Measurements from ENCODE around the gene ZG16B. TPM values are rescaled to one million over a fixed set of nuclear protein-coding genes. Genes with fewer than 3 reads are reported as not detected.
A peak's percentile ranks its signal among the peaks of the same experiment; 100 is the strongest.

The ZG16B gene
- total RNA-seq, 4 donors from 2014 or later, result 17.7 to 80.5 (median 23.4) TPM

DNA sequence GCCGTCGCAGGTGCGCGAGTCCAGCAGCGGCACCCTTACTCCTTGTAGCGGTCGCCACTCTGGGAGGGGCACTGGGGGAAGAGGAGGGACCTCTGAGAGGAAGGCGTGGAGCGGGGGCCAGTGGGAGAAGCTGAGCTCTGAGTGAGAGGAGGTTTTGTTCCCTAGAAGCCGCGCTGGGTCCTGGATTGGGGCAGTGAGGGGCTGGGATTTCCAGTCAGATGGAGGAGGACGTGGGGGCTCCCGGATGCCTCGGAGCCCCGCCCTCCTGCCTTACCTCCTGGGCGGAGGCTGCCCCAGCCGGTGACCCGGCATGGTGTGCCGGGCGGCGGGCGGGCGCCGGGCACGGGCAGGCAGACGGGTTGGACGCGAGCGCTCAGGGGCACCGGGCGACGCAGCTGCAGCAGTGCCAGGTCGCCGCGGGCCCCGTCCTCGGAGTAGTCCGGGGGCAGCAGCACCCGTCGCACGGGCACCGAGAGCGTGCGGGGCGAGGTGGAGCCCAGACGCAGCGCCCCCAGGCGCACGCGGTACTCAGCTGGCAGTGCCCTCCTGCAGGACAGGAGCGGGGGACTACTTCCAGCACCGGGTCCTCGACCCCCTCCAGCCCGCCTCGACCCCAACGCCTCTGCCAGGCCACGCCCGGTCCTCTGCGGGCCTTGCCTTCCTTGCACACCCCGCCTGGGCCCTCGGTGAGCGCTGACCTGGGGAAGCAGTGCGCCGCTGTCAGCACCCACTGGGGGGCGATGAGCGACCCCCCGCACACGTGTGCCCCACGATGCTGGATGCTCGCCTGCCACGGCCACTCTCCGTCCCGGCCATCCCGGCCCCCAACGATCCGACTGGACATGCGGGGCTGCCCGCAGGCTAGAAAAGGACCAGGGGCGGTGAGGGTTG is 44.8 kb upstream of the ZG16B start:
- peaks cover 11% of the 10 kb centered on the region for H3K4me1 ChIP-seq
- 37% methylated on average over 16 of the region's 79 CpGs for WGBS
- peaks cover 60% of the 10 kb centered on the region for H3K27me3 ChIP-seq
- peak overlapping the region; percentile 47 for H3K4me3 ChIP-seq
- TF ChIP-seq POLR2AphosphoS5 (IDR thresholded peaks at IDR 0.05) (no peak), EP300 (IDR thresholded peaks at IDR 0.05) (no peak), POLR2A (IDR thresholded peaks at IDR 0.05) (no peak)
- TF ChIP-seq, protein P1, sequence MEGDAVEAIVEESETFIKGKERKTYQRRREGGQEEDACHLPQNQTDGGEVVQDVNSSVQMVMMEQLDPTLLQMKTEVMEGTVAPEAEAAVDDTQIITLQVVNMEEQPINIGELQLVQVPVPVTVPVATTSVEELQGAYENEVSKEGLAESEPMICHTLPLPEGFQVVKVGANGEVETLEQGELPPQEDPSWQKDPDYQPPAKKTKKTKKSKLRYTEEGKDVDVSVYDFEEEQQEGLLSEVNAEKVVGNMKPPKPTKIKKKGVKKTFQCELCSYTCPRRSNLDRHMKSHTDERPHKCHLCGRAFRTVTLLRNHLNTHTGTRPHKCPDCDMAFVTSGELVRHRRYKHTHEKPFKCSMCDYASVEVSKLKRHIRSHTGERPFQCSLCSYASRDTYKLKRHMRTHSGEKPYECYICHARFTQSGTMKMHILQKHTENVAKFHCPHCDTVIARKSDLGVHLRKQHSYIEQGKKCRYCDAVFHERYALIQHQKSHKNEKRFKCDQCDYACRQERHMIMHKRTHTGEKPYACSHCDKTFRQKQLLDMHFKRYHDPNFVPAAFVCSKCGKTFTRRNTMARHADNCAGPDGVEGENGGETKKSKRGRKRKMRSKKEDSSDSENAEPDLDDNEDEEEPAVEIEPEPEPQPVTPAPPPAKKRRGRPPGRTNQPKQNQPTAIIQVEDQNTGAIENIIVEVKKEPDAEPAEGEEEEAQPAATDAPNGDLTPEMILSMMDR (IDR thresholded peaks at IDR 0.05), result no peak
- peak; percentile 59 to 77 for DNase-seq (ENCODE audit: low spot score in 2 of 2)
- H3K36me3 ChIP-seq, result no peaks in the 10 kb centered on the region
- no peaks in the 10 kb centered on the region for H3K9me3 ChIP-seq
- no peak overlapping the region for H3K27ac ChIP-seq

DNA sequence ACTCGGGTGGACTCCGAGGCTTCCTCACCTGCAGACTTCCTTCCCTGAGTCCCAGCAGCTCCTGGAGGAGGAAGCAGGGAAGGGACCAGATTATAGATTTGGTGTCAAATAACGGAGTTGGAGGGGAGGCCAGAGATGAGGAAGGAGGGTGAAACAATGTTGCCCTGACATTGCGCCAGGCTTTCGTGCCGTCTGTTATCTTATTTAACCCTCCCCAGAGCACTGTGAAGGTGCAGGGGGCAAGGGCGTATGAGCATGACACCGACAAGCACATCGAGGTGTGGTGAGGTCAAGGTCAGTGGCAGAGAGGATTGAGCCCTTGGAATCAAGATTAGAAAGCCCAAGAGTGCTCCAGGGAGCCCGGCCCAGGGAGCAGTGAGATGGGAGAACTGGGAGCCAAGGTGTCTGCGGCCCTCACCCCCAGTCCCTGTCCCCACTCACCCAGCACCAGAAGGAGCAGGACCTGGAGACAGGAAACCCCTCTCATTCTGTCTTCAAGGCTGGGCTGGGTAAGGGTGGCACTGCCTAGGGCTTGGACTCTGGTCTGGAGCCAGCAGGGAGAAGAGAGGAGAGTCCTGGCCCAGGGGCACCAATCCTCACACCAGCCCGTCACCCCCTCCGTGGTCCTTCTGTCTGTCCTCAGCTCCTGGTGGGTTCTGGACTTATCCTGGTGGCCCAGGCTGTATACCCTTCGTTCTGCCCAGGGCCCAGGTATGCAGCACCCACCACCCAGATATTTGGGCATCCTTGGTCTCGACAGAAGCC is 43.9 kb upstream of the ZG16B start:
- H3K27ac ChIP-seq, result no peak overlapping the region
- no peak for TF ChIP-seq EP300 (IDR thresholded peaks at IDR 0.05)
- TF ChIP-seq, protein P1 (IDR thresholded peaks at IDR 0.05), result no peak
- DNase-seq (ENCODE audit: low spot score in 2 of 2), result peak; percentile 47 to 71
- peaks cover 69% of the 10 kb centered on the region for H3K27me3 ChIP-seq
- H3K4me3 ChIP-seq, result no peak overlapping the region
- H3K4me1 ChIP-seq, result peaks cover 11% of the 10 kb centered on the region
- no peaks in the 10 kb centered on the region for H3K36me3 ChIP-seq
- 65% methylated on average over 15 of the region's 15 CpGs for WGBS
- no peaks in the 10 kb centered on the region for H3K9me3 ChIP-seq

DNA sequence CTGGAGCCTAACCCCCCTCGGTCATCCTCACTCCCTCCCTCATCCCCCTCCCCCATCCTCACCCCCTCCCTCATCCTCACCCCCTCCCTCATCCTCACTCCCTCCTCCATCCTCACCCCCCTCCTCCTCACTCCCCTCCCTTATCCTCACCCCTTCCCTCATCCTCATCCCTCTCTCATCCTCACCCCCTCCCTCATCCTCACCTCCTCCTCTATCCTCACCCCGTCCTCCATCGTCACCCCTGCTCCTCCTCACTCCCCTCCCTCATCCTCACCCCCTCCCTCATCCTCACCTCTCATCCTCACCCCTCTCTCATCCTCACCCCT is 43.3 kb upstream of the ZG16B start:
- no peaks in the 10 kb centered on the region for H3K9me3 ChIP-seq
- H3K4me1 ChIP-seq, result peaks cover 11% of the 10 kb centered on the region
- H3K36me3 ChIP-seq, result no peaks in the 10 kb centered on the region
- TF ChIP-seq POLR2AphosphoS5 (IDR thresholded peaks at IDR 0.05) (no peak), EP300 (IDR thresholded peaks at IDR 0.05) (no peak), POLR2A (IDR thresholded peaks at IDR 0.05) (no peak)
- TF ChIP-seq, protein P1 (IDR thresholded peaks at IDR 0.05), result no peak
- DNase-seq (ENCODE audit: low spot score in 2 of 2), result peak in 1 of 2 donors; percentile 10
- no peak overlapping the region for H3K4me3 ChIP-seq
- peaks cover 74% of the 10 kb centered on the region for H3K27me3 ChIP-seq
- H3K27ac ChIP-seq, result no peak overlapping the region
- 65% methylated on average over 3 of the region's 3 CpGs for WGBS

DNA sequence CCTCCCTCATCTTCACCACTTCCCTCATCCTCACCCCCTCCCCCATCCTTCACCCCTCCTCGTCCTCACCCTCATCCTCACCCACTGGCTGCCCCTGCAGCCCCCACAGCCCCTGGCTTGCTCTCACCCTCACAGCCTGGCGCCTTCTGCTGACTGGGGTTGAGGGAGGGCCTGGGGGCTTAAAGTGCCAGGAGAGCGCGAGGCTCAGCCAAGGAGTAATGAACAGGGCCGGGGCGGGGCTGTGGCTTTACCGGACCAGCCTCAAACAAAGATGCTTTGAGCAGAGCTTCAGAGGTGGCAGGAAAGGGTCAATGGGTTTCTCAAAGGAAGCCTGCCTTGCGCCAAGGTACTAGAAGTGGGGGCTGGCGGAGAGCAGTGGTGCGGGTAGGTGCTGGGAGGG is 42.7 kb upstream of the ZG16B start, which contains the start of gene PRSS33:
TSS of gene PRSS33 (minus strand) at position 155 of the 400 bp plus-strand sequence. CDS start 1,013 bp downstream, outside the sequence.
- Histone ChIP-seq H3K27ac (no peak within 1 kb of the TSS), H3K4me1 (peaks cover 11% of the 10 kb centered on the region), H3K9me3 (no peaks in the 10 kb centered on the region), H3K4me3 (no peak within 1 kb of the TSS), H3K27me3 (peaks cover 80% of the 10 kb centered on the region), H3K36me3 (no peaks in the 10 kb centered on the region)
- no peak for TF ChIP-seq POLR2A (IDR thresholded peaks at IDR 0.05)
- TF ChIP-seq EP300 (IDR thresholded peaks at IDR 0.05), result no peak
- TF ChIP-seq, protein P1 (IDR thresholded peaks at IDR 0.05), result no peak
- no peak for TF ChIP-seq POLR2AphosphoS5 (IDR thresholded peaks at IDR 0.05)
- WGBS, result 26% methylated on average over 8 of the region's 10 CpGs
- DNase-seq (ENCODE audit: low spot score in 2 of 2), result peak; percentile 59 to 76

DNA sequence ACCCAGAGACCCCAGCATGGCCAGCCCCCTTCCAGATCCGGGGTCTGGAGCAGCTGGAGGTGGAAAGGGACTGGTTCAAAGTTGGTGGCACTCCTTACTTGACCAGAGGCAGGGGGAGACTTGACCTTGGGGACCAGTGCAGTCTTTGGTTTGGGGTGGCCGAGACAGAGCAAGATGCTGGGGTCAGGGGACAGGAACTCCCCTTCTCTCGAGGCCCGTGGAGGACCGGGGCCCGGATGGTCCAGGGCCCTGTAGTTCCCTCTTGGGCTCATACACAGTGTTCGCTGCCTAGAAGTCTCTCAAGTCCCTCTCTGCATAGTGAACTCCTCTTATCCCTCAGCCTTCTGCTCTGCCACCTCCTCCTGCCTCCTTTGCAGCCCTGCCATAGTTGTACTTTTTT is 42.1 kb upstream of the ZG16B start:
- no peaks in the 10 kb centered on the region for H3K36me3 ChIP-seq
- 43% methylated on average over 7 of the region's 7 CpGs for WGBS

More for the DNA sequence above, 42.1 kb upstream of the ZG16B start:
- H3K4me1 ChIP-seq, result peaks cover 11% of the 10 kb centered on the region
- H3K9me3 ChIP-seq, result no peaks in the 10 kb centered on the region
- H3K27ac ChIP-seq, result no peak overlapping the region
- H3K27me3 ChIP-seq, result peaks cover 85% of the 10 kb centered on the region
- TF ChIP-seq POLR2A (IDR thresholded peaks at IDR 0.05) (no peak), POLR2AphosphoS5 (IDR thresholded peaks at IDR 0.05) (no peak), EP300 (IDR thresholded peaks at IDR 0.05) (no peak)
- TF ChIP-seq, protein P1 (IDR thresholded peaks at IDR 0.05), result no peak
- H3K4me3 ChIP-seq, result no peak overlapping the region
- DNase-seq (ENCODE audit: low spot score in 2 of 2), result peak; percentile 25 to 48
